GM19043 (cell line): ENCODE results near the gene TFEB.

ENCODE experiments used
- ATAC-seq: cut with Tn5 transposase; IDR thresholded peaks from one replicate; pipeline ENCODE4 v1.9.1; 2021; ENCODE audit warnings: low read depth; ENCODE audit not compliant: unreplicated experiment

TFEB gene

GRCh38 chr6:41740366-41741162 is 5.2 kb upstream of the TFEB start:
- no peak for ATAC-seq

- ATAC-seq: no peak
Observed at GRCh38 chr6:41739041-41739440, 3.6 kb upstream of the TFEB start.

- no peak for ATAC-seq
Observed at GRCh38 chr6:41737591-41738130, 2.3 kb upstream of the TFEB start.

- ATAC-seq: no peak
Observed at GRCh38 chr6:41736800-41737555, 1.6 kb upstream of the TFEB start.

DNA sequence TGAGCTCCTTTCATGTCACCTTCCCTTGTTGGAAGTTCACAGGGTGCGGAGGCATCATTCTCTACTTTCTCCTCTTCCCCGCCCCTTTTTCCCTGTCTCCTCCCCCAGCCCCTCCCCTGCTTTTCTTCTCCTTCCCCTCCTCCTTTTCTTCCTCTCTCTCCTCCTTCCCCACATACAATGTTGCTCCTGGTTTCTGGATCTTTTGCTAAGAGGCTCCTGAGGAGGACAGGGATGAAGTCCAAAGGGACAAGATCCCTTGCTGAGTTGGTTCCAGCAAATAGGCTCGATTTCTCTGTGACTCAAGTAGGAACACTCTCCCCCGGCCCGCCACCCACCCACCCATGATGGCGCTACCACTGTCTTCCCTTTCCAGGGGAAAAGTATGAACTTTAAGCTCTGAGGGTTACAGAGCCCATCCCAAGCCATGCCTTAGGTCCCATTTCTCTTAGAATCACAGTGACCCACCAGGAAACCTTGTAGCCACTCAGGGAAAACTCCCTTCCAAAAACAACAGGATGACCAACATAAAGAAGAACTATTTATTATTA is 852 bp upstream of the TFEB start:
- ATAC-seq: no peak

- ATAC-seq: peak; percentile 0
Observed at GRCh38 chr6:41734666-41735426, 562 bp downstream of the TFEB start.

GRCh38 chr6:41733707-41734665 is 1.4 kb downstream of the TFEB start:
- ATAC-seq: peak; percentile 40

DNA sequence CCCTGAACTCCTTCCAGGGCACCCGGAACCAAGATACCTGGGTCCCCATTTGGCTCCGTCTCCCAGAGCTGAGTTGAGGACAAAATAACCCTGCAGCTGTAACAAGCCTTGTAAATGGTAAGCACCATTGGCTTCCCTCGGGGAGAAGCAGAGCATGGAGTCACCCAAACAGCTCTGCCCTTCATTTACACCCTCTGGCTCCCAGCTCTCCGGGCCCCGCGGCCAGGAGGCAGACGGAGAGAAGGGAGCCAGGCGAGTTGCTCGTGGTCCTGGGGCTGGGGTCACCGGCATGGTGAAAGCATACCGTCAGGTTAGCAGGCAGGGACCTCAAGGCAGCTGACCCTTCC is 2.1 kb downstream of the TFEB start:
- ATAC-seq: no peak

GRCh38 chr6:41732591-41733359 is 2.6 kb downstream of the TFEB start:
- ATAC-seq: peak; percentile 39

DNA sequence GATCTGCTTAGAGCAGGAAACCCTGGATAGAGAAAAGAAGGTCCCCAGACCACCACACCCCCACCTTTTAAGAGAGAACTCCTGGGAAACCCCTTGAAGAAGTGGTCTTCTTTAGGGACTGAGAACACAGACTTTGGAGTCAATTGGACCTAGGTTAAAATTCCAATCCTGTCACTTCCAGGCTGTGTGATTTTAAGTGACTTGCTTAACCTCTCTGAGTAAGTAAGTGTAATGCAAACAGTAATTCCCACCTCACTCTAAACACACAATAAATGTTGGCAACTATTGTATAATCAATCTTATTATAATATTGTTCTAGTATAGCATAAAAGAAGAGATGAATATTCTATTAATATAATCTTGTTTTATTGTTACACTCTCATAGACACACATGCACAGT is 3.3 kb downstream of the TFEB start:
- no peak for ATAC-seq

DNA sequence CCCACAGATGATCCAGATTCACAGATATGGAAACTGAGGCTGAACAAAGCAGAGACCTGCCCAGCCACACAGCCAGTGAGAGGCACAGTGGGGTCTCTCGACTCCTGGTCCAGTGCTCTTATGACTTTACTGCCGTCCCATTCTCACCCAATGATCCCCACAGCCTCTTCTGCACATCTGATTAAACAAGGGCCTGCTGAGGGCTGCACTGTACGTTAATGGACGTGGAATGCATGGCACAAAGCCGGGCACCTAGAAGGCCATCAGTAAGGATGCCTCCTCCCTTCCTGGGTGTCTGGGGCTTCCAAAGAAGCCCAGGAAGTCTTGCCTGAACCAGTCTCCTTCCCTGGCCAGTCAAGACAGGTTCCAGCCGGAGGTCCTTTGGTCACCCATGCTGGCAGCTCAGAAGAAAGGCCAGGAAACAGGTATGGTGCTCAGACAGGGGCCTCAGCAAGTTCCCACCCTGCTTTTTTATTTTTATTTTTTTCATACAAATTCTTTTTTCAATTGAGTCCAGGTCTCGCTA is 3.8 kb downstream of the TFEB start:
- no peak for ATAC-seq

GRCh38 chr6:41730531-41731436 is 4.6 kb downstream of the TFEB start:
- ATAC-seq: no peak

- ATAC-seq: no peak
Observed at GRCh38 chr6:41729624-41730023, 5.8 kb downstream of the TFEB start.

DNA sequence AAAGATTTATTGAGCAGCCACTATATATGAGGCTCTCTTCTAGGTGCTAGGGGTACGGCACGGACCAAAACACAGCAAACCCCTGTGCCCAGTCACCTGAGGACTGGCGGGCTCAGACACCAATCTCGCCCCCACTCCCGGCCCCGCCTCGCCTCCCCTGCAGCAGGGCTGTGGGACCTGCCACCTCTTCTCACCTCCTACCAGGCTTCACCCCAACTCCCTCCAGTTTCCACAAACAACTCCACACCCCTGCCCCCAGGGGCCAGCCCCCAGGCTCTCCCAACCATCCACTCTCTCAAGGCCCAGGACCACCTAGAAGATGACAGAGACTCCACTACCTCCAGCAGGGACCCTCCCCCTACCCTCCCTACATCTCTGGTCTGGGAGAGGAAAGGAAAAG is 6.5 kb downstream of the TFEB start:
- no peak for ATAC-seq

DNA sequence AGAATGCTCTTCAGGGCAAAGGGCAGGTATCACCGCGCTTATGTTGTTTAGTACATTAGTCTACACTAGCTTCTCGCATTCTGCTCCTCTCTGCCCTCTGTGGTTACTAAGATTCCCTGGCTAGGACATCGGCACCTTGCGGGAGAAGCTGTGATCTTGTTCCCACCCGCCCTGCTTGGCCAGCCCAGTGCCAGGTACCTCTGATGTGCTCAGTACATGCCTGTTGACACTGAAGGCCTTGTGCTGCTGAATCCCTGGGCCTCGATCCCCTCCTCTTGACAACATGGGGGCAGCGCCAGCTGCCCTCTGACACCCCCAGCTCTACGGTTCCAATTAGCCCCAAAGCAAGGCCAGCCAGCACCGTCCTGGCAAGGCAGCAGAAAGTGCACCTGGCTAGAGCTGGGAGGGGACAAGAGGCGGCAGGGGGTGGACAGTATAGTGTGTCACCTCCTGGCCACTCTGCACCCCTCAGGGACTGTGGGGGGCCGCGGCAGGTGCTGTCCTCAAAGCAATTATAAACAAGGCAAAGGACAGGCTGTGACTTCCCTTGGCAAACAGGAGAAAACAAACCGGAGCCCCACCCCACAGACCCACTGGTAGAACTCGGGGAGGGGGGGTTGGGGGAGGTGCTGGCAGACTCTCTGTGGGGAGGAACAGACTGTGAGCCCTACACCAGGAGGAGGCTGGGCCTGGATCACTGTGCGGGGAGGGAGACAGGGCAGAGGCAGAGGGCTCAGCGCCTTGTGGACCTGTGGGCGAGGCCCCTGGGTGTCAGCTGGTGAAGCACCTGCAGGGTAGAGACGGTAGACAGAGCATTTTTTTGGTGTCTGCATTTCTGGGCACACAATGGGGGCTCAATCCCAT is 7.1 kb downstream of the TFEB start:
- no peak for ATAC-seq

DNA sequence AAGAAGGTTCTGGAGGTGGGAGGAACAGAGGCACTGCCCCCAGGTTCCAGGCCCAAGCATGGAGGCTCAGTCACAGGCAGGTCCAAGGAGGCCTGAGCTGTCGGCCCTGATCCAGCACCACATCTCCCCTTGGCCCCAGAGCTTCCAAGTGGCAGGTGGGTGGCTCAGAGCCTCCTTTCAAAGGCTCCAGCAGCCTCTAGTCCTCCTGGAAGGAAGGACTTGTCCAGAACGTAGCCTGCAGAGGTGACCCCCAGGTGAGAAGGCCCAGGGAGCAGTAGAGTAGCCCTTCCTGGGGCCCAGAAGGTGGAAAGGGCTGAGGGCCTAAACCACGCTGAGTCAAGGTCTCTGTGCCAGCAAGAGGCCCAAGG is 7.7 kb downstream of the TFEB start:
- ATAC-seq: no peak

DNA sequence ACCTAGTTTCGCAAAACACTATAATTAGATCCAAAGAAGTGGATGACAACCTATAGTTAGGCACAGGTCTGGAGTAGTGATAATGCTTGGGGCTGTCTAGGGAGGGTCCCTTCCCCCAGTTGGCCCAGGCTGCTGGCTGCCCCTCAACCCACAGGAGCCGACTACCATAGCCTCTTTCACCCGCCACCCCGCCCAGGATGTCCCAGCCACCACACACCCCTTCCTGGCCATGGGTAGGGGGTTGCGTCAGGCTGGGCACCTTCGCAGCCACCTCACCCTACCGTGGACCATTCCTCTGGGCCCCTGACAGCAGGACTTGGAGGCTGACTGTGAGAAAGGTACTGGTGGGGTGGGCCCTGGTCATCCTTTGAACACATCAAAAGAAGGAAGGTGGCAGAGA is 8.5 kb downstream of the TFEB start:
- no peak for ATAC-seq
